HEK293 (cell line): ENCODE measurements around the gene TRA2A.

Experiments used
- BCL11B ChIP-seq: fragments of 450-650 bp; formaldehyde crosslinking; IDR thresholded peaks from 2 replicates; pipeline ENCODE4 v1.5.1; 2016; ENCODE audit warnings: low read depth, missing biosample characterization, missing genetic modification characterization
- GFI1B ChIP-seq: fragments of 450-650 bp; formaldehyde crosslinking; IDR thresholded peaks from 2 replicates; pipeline ENCODE4 v1.5.1; 2016; ENCODE audit warnings: missing biosample characterization, missing genetic modification characterization
- INSM2 ChIP-seq: fragments of 450-650 bp; formaldehyde crosslinking; IDR thresholded peaks from 2 replicates; pipeline ENCODE4 v1.5.1; 2016; ENCODE audit warnings: missing biosample characterization, missing genetic modification characterization
- KLF1 ChIP-seq: fragments of 450-650 bp; formaldehyde crosslinking; IDR thresholded peaks from 2 replicates; pipeline ENCODE4 v1.5.1; 2016; ENCODE audit warnings: missing biosample characterization, missing genetic modification characterization
- KLF10 ChIP-seq: fragments of 450-650 bp; IDR thresholded peaks from 2 replicates; pipeline ENCODE4 v1.5.1; 2018; ENCODE audit warnings: missing biosample characterization, mild to moderate bottlenecking, missing genetic modification characterization
- PBX3 ChIP-seq: sonication (generic); formaldehyde crosslinking; IDR thresholded peaks from 2 replicates; pipeline ENCODE4 v1.8.1; 2022; ENCODE audit warnings: mild to moderate bottlenecking, moderate library complexity, missing genetic modification reagents
- PRDM2 ChIP-seq: fragments of 450-650 bp; formaldehyde crosslinking; IDR thresholded peaks from 2 replicates; pipeline ENCODE4 v1.5.1; 2016; ENCODE audit warnings: missing biosample characterization, missing genetic modification characterization, borderline replicate concordance
- REST ChIP-seq: fragments of 450-650 bp; formaldehyde crosslinking; IDR thresholded peaks from 2 replicates; pipeline ENCODE4 v1.5.1; 2016; ENCODE audit warnings: missing biosample characterization, missing genetic modification characterization
- SP3 ChIP-seq: fragments of 450-650 bp; formaldehyde crosslinking; IDR thresholded peaks from 2 replicates; pipeline ENCODE4 v1.5.1; 2016; ENCODE audit warnings: missing biosample characterization, missing genetic modification characterization
- ZBTB26 ChIP-seq: fragments of 450-650 bp; formaldehyde crosslinking; optimal IDR thresholded peaks from 2 replicates; pipeline ENCODE3; 2016; ENCODE audit warnings: missing biosample characterization, mild to moderate bottlenecking, missing genetic modification characterization
- ZFP3 ChIP-seq: fragments of 450-650 bp; formaldehyde crosslinking; IDR thresholded peaks from 2 replicates; pipeline ENCODE4 v1.5.1; 2016; ENCODE audit warnings: low read depth, missing biosample characterization, missing genetic modification characterization
- ZNF214 ChIP-seq: fragments of 450-650 bp; formaldehyde crosslinking; IDR thresholded peaks from 2 replicates; pipeline ENCODE4 v1.5.1; 2017; ENCODE audit warnings: missing biosample characterization, mild to moderate bottlenecking, missing genetic modification characterization, borderline replicate concordance
- ZNF221 ChIP-seq: fragments of 450-650 bp; formaldehyde crosslinking; IDR thresholded peaks from 2 replicates; pipeline ENCODE4 v1.5.1; 2017; ENCODE audit warnings: missing biosample characterization, missing genetic modification characterization, borderline replicate concordance
- ZNF274 ChIP-seq, 2 experiments: fragments of 200-500 bp in 1 of 2; fragments of 450-650 bp in 1 of 2; sonication (Bioruptor generic) in 1 of 2; formaldehyde crosslinking in 1 of 2; IDR thresholded peaks; 2 replicates each; pipeline versions ENCODE4 v1.5.1 to v1.6.1; 2014 to 2016; ENCODE audit warnings: borderline replicate concordance in 1 of 2, inconsistent platforms in 1 of 2, low read length in 1 of 2, missing biosample characterization in 1 of 2, missing genetic modification characterization in 1 of 2
- ZNF354C ChIP-seq: fragments of 450-650 bp; formaldehyde crosslinking; IDR thresholded peaks from 2 replicates; pipeline ENCODE4 v1.5.1; 2016; ENCODE audit warnings: missing biosample characterization, missing genetic modification characterization, low read depth, borderline replicate concordance
- ZNF416 ChIP-seq: fragments of 450-650 bp; formaldehyde crosslinking; IDR thresholded peaks from 2 replicates; pipeline ENCODE4 v1.5.1; 2016; ENCODE audit warnings: missing biosample characterization, missing genetic modification characterization
- ZNF529 ChIP-seq: fragments of 450-650 bp; formaldehyde crosslinking; IDR thresholded peaks from 2 replicates; pipeline ENCODE4 v1.5.1; 2017; ENCODE audit warnings: missing genetic modification characterization, missing biosample characterization; ENCODE audit not compliant: insufficient replicate concordance
- ZNF561 ChIP-seq: fragments of 450-650 bp; IDR thresholded peaks from 2 replicates; pipeline ENCODE4 v1.5.1; 2018; ENCODE audit warnings: missing biosample characterization, missing genetic modification characterization, borderline replicate concordance
- ZNF580 ChIP-seq: fragments of 450-650 bp; formaldehyde crosslinking; IDR thresholded peaks from 2 replicates; pipeline ENCODE4 v1.5.1; 2016; ENCODE audit warnings: missing biosample characterization, missing genetic modification characterization
- ZNF600 ChIP-seq: fragments of 450-650 bp; formaldehyde crosslinking; IDR thresholded peaks from 2 replicates; pipeline ENCODE4 v1.5.1; 2016; ENCODE audit warnings: missing biosample characterization, missing genetic modification characterization
- ZNF610 ChIP-seq: fragments of 450-650 bp; formaldehyde crosslinking; IDR thresholded peaks from 2 replicates; pipeline ENCODE4 v1.5.1; 2016; ENCODE audit warnings: missing biosample characterization, missing genetic modification characterization, borderline replicate concordance
- ZNF660 ChIP-seq: fragments of 450-650 bp; IDR thresholded peaks from 2 replicates; pipeline ENCODE4 v1.5.1; 2018; ENCODE audit warnings: missing biosample characterization, mild to moderate bottlenecking, missing genetic modification characterization
- ZNF776 ChIP-seq: fragments of 450-650 bp; formaldehyde crosslinking; IDR thresholded peaks from 2 replicates; pipeline ENCODE4 v1.5.0; 2017; ENCODE audit warnings: missing biosample characterization, missing genetic modification characterization, borderline replicate concordance
- ZXDB ChIP-seq: fragments of 450-650 bp; formaldehyde crosslinking; IDR thresholded peaks from 2 replicates; pipeline ENCODE4 v1.5.1; 2016; ENCODE audit warnings: missing biosample characterization, missing genetic modification characterization

The TRA2A gene

GRCh38 chr7:23469150-23469960 lies 62.4 kb downstream of the TRA2A start (continued):
- TF ChIP-seq ZNF610 (no peak), ZNF776 (tag by site-specific recombination) (no peak), BCL11B (no peak), GFI1B (no peak), KLF10 (tag by site-specific recombination) (no peak), ZNF221 (tag by site-specific recombination) (no peak), PRDM2 (tag by site-specific recombination) (no peak), ZNF600 (tag by site-specific recombination) (no peak), ZNF214 (tag by site-specific recombination) (no peak), ZNF529 (tag by site-specific recombination) (no peak), ZNF561 (tag by site-specific recombination) (no peak), INSM2 (no peak), ZXDB (tag by site-specific recombination) (no peak), PBX3 (CRISPR knock-in tag) (0 out of 2 replicates have a peak, but pooled peaks have one; percentile 19), ZBTB26 (tag by site-specific recombination) (peak; percentile 92), REST (no peak), ZFP3 (tag by site-specific recombination) (no peak), ZNF660 (peak; percentile 12; the same call in 1 of the 2 replicates), ZNF416 (tag by site-specific recombination) (no peak), ZNF274 (IDR thresholded peaks at IDR 0.05; ENCODE audit: low read length) (no peak), ZNF274 (tag by site-specific recombination; IDR thresholded peaks at IDR 0.05; ENCODE audit: borderline replicate concordance) (no peak), KLF1 (peak; percentile 35; the same call in 1 of the 2 replicates), SP3 (peak; percentile 61), ZNF580 (tag by site-specific recombination) (no peak), ZNF354C (tag by site-specific recombination) (no peak)
